NCI-H345 treated with DMSO at 0.1 percent for 48 hours (cell line): ENCODE measurements around the gene TIAL1.
"Not testable (repeated sequence)": the region's sequence is repeated elsewhere in the genome, so short reads cannot be mapped to it uniquely, and the experiment has no call there.

ENCODE experiments used
- DNase-seq: peaks from one replicate; lab custom pipeline; 2025; ENCODE audit not compliant: unreplicated experiment; lab: John Stamatoyannopoulos, UW

TIAL1 gene, protein sequence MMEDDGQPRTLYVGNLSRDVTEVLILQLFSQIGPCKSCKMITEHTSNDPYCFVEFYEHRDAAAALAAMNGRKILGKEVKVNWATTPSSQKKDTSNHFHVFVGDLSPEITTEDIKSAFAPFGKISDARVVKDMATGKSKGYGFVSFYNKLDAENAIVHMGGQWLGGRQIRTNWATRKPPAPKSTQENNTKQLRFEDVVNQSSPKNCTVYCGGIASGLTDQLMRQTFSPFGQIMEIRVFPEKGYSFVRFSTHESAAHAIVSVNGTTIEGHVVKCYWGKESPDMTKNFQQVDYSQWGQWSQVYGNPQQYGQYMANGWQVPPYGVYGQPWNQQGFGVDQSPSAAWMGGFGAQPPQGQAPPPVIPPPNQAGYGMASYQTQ

DNA sequence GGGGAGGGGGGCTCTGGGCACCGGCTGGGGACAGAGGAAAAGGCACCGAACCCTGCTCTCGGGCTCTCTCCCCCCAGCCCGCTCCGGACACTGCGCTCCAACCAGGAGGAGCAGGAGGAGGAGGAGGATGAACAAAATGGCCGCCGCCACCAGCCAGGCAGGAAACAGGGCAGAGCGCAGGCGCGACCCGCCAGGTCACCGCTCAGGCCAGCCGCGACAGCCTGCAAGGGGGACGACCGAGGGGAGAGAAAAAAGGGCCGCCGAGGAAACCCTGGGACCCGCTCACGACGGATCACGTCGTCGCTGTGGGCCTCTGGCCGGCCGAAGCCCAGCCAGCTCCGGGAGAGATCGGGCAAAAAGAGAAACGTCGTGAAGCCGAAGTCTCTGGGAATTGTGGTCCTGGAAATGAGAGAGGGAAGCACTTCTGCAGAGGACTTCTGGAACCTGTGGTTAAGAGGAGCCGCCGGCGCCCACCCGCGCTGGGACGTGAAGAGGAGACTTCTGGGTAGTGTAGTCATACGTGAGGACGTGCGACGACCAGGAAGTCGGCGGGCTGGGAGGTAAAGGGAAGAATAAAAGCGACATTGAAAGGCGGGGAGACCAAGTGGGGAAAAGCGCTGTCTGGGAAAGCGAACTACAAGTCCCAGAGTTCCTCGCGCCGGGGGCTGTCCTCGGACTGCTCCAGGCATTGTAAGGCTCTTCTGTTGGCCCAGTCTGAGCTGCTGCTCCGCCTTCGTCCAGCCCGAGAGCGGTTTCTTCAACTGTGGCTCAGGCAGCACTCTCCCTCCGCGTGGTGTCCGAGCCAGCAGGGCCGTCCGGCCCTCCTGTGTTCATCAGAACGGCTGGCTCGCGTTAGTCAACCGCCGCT, at the start of gene TIAL1:
TSS of gene TIAL1 (minus strand) at position 428 of the 868 bp plus-strand sequence. CDS start 499 bp downstream, outside the sequence.
- peak; percentile 93 for DNase-seq

DNA sequence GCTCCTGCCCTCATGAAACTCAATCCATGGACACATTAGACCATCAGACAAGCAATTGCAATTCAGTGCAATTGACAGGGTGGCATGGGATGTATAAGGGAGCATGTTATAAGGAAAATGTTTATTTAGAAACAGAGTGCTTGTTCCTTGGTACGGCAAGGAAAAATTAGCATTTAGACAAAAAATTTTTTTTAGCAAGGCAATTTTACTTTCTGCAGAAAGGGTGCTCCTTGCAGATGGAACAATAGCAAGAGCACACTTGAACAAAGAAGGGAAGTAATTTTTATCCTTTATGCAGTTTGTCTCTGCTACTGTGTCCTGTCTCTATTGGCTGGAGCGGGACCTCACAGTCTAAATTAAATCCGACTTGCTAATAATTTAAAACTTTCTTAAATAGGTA, 48.2 kb upstream of the TIAL1 start:
- no peak for DNase-seq

DNA sequence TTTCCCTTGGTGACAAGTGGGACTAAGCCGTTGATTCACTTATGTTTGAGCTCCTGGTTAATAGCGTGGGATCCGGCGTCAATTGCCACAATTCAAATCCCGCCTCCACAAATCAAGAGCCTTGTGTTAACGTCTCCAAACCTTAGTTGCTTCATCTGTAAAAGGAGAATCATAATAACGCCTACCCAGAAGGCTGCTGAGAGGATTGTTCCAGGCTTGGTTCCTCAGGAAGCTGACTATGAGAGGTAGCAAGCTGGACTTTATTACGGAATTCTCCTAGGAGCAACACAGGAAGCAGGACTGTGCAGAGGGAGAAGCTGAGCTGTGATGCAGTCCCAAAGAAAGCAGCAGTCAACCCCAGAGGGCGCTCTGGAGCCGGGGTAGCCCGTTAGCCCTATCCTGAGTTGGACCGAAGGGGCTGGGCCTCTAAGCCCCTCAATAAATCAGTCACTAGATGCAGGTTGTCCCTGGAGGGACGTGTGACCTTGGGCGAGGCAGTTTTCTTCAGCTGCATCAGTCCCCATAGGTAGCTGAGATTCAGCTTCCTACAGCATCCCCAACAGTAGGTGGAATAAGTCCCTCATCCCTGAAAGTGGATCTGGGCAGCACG, 47.5 kb upstream of the TIAL1 start:
- no peak for DNase-seq

DNA sequence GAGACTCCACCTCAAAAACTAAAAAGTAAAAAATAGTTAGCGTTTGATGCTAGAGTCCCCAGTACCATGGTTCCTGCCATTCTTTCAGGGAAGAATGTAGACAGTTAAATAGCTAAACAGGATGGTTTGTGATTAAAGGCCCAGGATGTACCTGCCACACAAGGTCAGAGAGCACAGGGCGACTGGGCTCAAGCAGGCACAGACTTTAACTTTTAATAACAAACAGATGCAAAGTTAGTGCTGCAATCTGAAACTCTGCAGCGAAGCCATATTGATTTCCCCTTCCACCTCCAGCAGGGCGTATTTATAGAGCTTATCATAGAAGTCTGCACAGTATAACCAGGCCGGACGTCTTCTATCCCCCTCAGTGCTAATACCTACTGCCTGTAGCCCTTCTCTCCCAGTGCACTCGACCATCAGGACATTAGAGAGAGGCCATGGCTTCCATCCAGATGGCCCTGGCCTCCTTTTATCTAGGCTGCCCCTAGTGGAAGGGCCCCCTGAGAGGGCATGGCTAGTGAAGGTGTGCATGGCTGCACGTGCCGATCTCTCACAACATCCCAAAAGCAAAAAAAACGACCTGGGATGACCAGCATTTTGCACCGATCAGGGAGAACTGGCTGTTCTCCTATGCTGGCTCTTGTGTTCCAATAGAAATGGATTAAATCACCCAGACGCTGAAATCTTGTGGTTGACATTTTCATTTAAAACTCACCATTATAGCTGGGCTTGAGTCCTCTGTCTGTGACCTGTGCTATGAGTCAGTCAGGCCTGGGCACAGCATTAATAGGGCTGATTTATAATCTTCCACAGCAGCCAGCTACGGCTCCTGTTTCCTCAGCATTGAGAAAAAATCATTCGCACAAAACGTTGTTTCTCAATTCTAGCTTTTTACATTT, 46.8 kb upstream of the TIAL1 start:
- DNase-seq = no peak

DNA sequence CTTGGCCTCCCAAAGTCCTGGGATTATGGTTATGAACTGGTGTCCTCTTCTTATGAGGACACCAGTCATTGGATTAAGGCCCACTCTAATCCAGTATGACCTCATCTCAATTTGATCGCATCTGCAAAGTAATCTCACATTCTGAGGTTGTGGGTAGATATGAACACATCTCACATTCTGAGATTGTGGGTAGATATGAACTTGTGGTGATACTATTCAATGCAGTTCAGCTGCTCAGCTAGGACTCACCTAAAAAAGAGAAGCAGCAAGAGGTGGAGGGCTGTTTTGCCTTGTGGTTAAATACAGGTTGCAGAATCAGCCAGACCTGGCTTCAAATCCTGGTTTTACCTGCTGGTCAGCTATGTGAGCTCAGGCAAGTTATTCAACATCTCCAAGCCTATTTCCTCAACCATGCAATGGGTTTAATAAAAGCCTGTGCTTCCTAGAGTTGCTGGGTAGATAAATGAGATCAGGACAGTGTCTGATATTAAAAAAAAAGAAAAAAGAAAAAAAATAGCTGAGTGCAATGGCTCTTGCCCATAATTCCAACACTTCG, 45.9 kb upstream of the TIAL1 start:
- DNase-seq = no peak

DNA sequence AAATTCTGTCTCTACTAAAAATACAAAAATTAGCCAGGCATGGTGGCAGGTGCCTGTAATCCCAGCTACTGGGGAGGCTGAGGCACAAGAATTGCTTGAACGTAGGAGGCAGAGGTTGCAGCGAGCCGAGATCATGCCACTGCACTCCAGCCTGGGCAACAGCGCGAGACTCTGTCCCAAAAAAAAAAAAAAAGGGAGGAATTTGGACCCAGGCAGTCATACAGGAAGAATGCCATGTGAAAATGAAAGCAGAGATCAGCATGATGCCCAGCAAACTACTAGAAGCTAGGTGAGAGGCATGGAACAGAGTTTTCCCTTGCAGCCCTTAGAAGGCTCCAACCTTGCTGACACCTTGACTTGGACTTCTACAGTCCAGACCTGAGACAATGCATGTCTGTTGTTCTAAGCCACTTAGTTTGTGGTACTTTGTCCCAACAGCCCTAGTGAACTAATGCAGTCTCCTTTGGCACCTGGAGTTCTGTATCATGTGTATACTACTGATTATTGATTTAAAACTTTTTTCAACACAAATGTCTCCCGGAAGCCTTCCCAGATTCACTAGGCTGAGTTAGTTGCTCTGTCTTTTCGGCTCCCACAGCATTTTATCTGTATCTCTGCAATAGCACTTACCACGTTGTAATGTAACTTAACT, 44.2 kb upstream of the TIAL1 start:
- DNase-seq = no peak

DNA sequence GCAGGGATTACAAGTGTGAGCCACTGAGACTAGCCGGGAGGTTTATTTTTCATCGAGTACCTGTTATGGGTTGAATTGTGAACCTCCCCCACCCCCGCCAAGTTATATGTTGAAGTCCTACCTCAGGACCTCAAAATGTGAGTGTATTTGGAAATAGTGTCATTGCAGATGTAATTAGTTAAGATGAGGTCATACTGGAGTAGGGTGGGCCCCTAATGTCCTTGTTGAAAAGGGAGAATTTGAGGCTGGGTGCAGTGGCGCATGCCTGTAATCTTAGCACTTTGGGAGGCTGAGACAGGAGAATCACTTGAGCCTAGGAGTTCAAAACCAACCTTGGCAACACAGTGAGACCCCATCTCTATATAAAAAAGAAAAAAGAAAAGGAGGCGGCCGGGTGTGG, 43.6 kb upstream of the TIAL1 start:
- no peak for DNase-seq

DNA sequence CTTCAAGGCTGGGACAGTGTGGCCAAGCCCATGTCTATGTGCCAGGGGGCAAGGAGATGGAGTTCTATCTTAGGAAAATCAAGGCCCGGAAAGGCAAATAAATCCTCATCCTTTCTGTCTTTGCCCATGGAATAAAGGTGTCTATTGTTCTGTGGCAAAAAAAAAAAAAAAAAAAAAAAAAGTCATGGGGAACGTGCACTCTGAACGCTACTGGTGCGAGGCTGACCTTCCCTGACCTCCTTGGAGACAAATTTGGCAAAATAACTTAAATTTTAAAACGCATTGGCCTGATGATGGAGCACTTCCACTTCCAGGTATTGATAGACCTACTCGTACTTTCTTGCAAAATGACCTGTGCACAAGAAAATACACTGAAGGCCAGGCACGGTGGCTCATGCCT, 42.2 kb upstream of the TIAL1 start:
- DNase-seq = no peak

DNA sequence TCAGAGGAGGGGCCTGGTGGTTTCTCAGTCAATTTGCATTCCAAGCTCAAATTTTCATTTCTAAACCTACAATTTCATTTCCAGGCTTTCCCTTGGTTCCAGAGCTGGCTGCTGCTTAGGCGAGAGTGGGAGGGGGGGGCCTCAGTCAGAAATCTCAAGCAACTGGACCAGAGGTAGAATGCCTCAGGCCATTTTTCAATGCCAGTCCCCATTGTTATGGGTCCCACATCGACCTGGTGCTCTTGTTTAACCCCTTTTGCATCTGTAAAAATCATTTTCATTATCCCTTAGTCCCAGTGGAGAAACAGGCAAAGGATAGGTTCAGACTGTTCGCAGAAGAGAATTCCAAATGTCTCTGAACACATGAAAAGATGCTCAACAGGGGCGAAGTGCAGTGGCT, 40.9 kb upstream of the TIAL1 start:
- no peak for DNase-seq

DNA sequence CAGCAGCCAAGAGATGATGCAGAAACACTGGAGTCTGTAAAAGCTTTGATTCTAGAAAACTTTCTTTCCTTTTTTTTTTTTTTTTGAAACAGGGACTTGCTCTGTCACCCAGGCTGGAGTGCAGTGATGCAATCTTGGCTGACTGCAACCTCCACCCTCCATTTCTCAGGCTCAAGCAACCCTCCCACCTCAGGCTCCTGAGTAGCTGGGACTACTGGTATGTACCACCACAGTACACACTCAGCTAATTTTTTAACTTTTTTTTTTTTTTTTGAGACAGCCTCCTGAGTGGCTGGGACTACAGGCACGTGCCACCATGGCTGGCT, 37.4 kb upstream of the TIAL1 start:
- no peak for DNase-seq

DNA sequence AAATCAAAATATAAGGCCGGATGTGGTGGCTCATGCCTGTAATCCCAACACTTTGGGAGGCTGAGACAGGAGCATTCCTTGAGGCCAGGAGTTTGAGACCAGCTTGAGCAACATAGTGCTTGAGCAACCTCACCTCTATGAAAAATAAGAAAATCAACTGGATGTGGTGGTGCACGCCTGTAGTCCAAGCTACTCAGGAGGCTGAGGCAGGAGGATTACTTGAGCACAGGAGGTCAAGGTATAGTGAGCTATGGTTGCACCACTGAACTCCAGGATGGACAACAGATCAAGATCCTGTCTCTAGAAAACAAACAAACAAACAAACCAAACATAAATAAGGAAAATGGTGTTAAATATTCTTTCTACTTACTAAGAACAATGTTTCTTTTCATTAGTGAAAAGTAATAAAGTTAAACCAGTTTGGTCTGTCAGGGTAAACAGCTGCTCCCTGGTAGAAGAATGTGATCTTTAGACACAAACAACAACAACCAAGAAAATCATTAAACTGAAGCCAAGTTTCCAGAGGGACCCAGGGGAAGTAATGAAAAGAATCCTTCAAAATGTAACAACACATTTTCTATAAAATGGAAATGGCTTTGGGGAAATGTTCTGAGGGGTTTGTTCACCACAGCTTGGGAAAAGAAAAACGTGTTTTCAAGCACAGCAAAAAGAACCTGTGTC, 36.9 kb upstream of the TIAL1 start:
- no peak for DNase-seq

DNA sequence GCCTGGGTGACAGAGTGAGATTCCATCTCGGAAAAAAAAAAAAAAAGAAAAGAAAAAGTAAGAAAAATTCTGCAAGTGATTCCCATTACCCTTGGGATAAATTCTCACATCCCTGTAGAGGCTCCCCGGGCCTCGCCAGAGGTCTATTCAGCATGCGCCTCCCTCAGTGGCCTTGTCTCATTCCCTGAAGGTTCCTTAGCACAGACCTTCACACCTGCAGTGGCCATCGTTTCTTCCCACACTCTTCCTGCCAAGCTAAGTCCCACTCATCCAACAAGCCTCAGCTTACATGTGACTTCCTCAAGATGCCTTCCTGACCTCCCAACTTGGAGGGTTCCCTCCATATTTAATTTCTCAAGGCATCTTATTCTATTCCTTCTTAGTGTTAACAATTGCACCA, 33.5 kb upstream of the TIAL1 start:
- DNase-seq = no peak

DNA sequence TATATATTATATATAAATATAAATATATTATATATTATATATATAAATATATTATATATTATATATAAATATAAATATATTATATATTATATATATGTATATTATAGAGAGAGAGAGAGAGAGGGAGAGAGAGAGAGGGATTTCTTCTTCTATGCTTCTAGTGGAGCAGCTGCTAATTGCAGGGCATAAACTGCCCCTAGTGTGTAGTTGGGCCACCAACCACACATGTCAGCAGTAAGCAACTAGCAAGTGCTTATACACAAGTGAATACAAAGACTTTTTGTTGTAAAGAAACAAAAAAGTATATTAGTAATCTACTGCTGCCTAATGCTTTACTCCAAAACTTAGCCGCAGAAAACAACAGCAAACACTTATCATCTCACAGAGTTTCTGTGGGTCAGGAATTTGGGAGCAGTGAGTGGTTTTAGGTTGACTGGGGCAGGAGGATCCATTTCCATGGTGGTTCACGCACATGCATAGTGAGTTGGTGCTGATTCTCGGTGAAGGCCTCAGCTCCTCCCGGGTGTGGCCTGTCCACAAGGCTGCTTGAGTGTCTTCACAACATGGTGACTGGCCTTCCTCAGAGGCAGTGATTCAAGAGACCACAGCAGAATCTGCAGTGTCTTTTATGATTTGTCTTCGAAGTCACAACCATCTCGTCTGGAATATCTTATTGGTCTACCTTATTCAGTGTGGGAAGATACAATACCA, 29.0 kb upstream of the TIAL1 start:
- no peak for DNase-seq

DNA sequence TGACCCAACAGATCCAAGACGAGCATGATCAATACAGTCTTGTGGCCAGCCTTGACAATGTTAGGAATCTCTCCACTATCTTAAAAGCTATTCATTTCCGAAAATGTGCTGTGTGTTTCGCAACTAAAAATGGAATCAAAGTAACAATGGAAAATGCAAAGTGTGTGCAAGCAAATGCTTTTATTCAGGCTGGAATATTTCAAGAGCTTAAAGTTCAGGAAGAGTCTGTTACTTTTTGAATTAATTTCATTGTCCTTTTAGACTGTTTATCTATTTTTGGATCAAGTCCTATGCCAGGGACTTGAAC, 24.3 kb upstream of the TIAL1 start:
- no peak for DNase-seq

DNA sequence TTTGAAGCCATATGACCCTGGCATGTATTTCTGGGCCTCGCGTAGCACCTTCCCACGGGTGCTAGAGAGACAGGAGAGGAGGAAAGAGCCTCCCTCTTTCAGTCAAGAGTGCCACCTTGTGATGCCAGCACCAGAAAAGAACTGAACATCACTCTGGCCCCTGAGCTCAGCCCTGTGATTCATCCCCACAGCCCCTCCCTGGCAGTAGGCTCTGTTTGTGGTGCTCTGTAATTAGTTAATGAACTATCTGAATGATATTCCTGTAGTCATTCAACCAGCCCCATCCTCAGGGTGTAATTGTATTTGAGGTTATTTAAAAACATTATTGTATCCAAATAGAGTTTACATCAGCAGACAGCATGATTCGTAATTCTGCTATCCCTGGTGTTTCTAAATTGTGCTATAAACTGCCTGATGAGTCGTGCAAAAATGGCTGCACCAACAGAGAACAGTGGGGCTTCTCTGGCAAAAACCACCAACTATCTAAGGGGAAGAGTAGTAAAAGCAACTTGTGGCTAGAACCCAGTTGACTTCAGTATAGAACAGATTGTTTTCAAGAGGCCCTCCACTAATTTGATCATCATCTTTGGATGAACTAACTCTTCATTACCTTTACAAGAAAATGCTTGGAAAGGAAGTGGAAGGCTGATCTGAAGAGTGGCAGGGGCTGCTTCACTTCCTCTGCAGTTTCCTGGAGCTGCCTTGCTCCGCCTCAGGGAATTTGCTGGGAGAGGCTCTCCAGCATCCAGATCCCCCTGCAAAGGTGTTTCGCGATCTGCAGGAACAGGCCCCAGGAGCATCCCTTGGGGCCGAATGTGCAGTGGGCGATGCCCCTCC, 23.7 kb upstream of the TIAL1 start:
- no peak for DNase-seq

DNA sequence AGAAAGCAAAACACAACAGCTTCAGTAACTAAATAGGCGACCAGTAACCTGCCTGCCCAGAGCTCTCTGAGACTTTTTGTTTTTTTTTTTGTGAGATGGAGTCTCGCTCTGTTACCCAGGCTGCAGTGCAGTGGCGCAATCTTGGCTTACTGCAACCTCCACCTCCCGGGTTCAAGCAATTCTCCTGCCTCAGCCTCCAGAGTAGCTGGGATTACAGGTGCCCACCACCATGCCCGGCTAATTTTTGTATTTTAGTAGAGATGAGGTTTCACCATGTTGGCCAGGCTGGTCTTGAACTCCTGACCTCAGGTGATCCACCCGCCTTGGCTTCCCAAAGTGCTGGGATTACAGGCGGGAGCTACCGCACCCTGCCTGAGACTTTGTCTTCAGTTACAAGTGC, 23.0 kb upstream of the TIAL1 start:
- DNase-seq = not testable (repeated sequence)

DNA sequence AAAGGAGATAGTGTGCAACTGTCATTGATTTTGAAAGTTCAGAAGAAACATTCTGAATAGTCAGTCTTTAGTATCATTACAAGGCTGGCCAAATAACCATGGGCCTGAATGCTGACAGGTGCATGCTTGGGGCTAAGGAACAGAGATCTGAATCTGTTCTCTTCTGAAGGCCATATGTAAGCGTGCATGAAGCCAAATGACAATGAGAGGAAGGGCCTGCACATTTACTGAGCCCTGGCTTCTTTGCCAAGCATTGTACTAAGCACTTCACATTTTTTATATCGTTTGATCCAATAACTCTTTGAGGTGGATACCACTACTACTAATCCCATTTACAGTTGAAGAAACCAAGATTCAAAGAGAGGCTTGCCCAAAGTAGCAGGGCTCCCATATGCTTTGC, 22.5 kb upstream of the TIAL1 start:
- no peak for DNase-seq

DNA sequence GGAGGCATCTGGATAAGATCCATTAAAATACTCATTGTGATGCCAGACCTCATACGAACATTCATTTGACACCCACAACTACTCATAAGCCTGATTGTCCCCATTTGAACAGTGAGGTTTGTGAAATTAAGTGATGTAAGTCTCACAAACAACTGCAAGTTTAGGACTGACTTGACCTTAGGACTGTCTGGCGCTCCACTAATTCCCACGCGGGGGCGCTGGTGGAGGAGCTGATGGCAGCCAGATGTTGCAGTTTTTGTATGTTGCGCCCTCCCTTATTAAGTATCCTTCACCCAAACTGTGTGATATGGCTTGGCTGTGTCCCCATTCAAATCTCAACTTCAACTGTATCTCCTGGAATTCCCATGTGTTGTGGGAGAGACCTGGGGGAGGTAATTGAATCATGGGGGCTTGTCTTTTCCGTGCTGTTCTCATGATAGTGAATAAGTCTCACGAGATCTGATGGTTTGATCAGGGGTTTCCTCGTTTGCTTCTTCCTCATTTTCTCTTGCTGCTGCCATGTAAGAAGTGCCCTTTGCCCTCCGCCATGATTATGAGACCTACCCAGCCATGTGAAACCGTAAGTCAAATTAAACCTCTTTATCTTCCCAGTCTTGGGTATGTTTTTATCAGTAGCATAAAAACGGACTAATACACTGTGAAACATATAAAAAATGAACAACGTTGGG, 20.3 kb upstream of the TIAL1 start:
- no peak for DNase-seq
